Heart left ventricle (tissue), 16 donors: Measurements from ENCODE around the gene ECHS1. TPM values are rescaled to one million over a fixed set of nuclear protein-coding genes. Genes with fewer than 3 reads are reported as not detected.

Experiments
- ATAC-seq, 4 donors: fragments of 200-7000 bp; cut with Tn5 transposase; one replicate each; pipeline ENCODE4 v1.9.1; 2020 to 2022; ENCODE audit warnings: moderate library complexity in 4 of 4, mild to moderate bottlenecking in 3 of 4, moderate number of reproducible peaks in 1 of 4
- DNase-seq, 5 donors: peaks; one replicate each; pipeline ENCODE4 v3.0.0-alpha.2; 2020
- H3K27ac ChIP-seq, 12 donors: fragments of 200-600 bp; sonication (generic) in 4 of 12; one replicate each; pipeline versions ENCODE4 v1.5.0 to v1.8.0; 2016 to 2022; ENCODE audit warnings: mild to moderate bottlenecking in 2 of 12
- H3K27me3 ChIP-seq, 9 donors: fragments of 200-600 bp; sonication (generic) in 2 of 9; one replicate each; pipeline versions ENCODE4 v1.5.1 to v1.8.0; 2016 to 2022; ENCODE audit warnings: mild to moderate bottlenecking in 3 of 9
- H3K36me3 ChIP-seq, 9 donors: fragments of 200-600 bp; sonication (generic) in 2 of 9; one replicate each; pipeline versions ENCODE4 v1.5.0 to v1.8.0; 2018 to 2022; ENCODE audit warnings: mild to moderate bottlenecking in 2 of 9
- H3K4me1 ChIP-seq, 12 donors: fragments of 200-600 bp; sonication (generic) in 4 of 12; one replicate each; pipeline versions ENCODE4 v1.5.0 to v1.8.0; 2016 to 2022; ENCODE audit warnings: mild to moderate bottlenecking in 3 of 12
- H3K4me3 ChIP-seq, 12 donors: fragments of 200-600 bp; sonication (generic) in 4 of 12; one replicate each; pipeline versions ENCODE4 v1.5.0 to v1.8.0; 2017 to 2022; ENCODE audit warnings: mild to moderate bottlenecking in 9 of 12, moderate library complexity in 4 of 12
- H3K9me3 ChIP-seq, 12 donors: fragments of 200-600 bp; sonication (generic) in 4 of 12; one replicate each; pipeline versions ENCODE4 v1.5.0 to v1.8.0; 2016 to 2022; ENCODE audit warnings: mild to moderate bottlenecking in 1 of 12
- POLR2A ChIP-seq, 2 donors: fragments of 450-650 bp; IDR thresholded peaks; one replicate each; pipeline ENCODE4 v1.6.1; 2017; ENCODE audit warnings: antibody characterized with exemption in 2 of 2, mild to moderate bottlenecking in 2 of 2, moderate library complexity in 2 of 2
- WGBS, 4 donors: extraction: QIAGEN DNeasy Blood & Tissue Kit in 2 of 4; methylation state at CpG; one replicate each; pipeline versions ENCODE4 v1.1.5 to v1.1.7; 2013 to 2018; 5-methylcytosine and 5-hydroxymethylcytosine counted together
- intact Hi-C, 10 donors: fragments of 100-400 bp; cut with DNase I; formaldehyde crosslinking; loops; one replicate each; pipeline versions ENCODE4 v1.11.1 to v1.14.2; 2022
- polyA plus RNA-seq, 2 donors: library from polyadenylated mRNA; stranded (reverse); fragments of 200-250 nt; gene quantifications; one replicate each; pipeline ENCODE4 v1.2.3, GENCODE V29; 2013
- total RNA-seq, 9 donors: library from RNA; depleted of rRNA in 2 of 9; stranded (reverse); fragments of >200 nt in 2 of 9; fragmentation: NEBNext Ultra II Directional in 3 of 9; extraction: Animal tissue kit (Norgen Biotek cat#: 25700) in 3 of 9; gene quantifications; one replicate each; pipeline versions ENCODE4 v1.1.0 to v1.2.4, GENCODE V29; 2016 to 2023
- TF ChIP-seq, protein P1 (sequence below), 12 donors: fragments of 200-600 bp; sonication (generic) in 4 of 12; IDR thresholded peaks; one replicate each; pipeline versions ENCODE4 v1.5.0 to v1.8.0; 2018 to 2022; ENCODE audit warnings: antibody characterized with exemption in 12 of 12, mild to moderate bottlenecking in 5 of 12
- donor health status: ischemic (EF 13 %, LVEDD 7.1; RV severe dilation, severe dysfunction).
- donor health status: healthy with polysubstance abuse.
- donor health status: DM: no; HTN: yes; CAD: no.
- donor health status: DM: no; HTN: no; CAD: no.
- donor health status: ischemic (EF 25% LVEDD 6.9; RV normal size, moderate dysfunction).
- donor health status: ischemic (EF 25% LVEDD 5.7; RV mildly dilated, moderate dysfunction).
- donor health status: healthy.
- donor health status: DM: yes; HTN: yes; CAD: no.
- donor health status: ischemic (EF 35%, LVEDD 5.7; RV mildly dilated, moderate dysfunction).
- donor health status: nonischemic (EF 11% LVEDD 7.7; RV severe dilation, severe dysfunction).
- donor health status: DM: yes; HTN: yes; CAD: no.
- donor health status: PGD.
- donor health status: ischemic (EF 29% LVEDD 5.4; RV normal size, mild dysfunction).
- donor health status: nonischemic (EF 23%, LVEDD 6.1; RV moderate dilation, normal function).

ECHS1 gene
- total and polyA plus RNA-seq, 11 donors: 132 to 303 (median 201) TPM

DNA sequence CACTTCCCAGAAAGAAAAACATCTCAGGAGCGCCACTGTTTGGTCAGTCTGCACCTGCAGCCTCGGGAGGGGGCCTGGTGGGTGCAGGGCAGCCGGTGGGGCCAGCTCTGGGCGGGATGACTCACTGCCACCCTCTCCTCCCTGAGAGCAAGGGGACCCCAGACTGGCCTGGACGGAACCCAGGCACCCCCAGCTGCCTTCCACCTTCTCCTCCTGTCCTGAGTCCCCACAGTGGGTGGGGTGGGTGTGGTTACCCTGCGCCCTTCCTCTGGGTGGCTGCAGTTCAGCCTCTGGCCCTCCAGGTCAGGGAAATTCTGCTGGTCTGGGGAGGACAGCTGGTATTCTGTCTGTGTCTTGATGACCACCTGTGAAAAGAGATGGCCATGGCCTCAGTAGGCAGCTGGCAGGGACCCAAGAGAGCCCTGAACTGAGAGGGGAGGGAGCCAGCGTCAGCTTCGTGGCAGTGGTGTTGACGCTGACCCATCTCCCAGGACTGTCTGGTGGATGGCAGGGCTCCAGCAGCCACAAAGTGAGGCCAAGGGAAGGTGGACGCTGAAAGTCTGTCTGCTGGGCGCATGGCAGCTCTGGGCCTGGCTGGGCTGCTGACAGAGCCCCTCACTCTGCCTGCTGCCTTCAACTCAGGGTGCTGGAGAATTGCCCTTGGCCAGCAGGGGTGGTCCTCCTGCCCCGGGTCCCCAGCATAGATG lies 45.4 kb downstream of the ECHS1 start:
- ATAC-seq (no peak), DNase-seq (peak in 1 of 5 donors; percentile 20)
- Histone ChIP-seq H3K4me1 (peaks cover 0 to 29% (median 14%) of the 10 kb centered on the region in 12 donors), H3K27me3 (peaks cover 44 to 77% (median 64%) of the 10 kb centered on the region in 9 donors), H3K9me3 (no peaks in the 10 kb centered on the region), H3K4me3 (no peak overlapping the region), H3K27ac (no peak overlapping the region), H3K36me3 (no peaks in the 10 kb centered on the region)
- intact Hi-C loops: loop anchor here in 8 of 10 donors (2.0 to 10.0 kb wide), 5 partner anchors 189 to 279 kb away; partner anchors contain the start of gene CYP2E1 (in 1 of the 8)
- 38 to 49% (median 47%) methylated on average over 10 to 12 of the region's 12 CpGs for WGBS, 4 donors
- no peak for TF ChIP-seq POLR2A (IDR thresholded peaks at IDR 0.05)
- TF ChIP-seq, protein P1, sequence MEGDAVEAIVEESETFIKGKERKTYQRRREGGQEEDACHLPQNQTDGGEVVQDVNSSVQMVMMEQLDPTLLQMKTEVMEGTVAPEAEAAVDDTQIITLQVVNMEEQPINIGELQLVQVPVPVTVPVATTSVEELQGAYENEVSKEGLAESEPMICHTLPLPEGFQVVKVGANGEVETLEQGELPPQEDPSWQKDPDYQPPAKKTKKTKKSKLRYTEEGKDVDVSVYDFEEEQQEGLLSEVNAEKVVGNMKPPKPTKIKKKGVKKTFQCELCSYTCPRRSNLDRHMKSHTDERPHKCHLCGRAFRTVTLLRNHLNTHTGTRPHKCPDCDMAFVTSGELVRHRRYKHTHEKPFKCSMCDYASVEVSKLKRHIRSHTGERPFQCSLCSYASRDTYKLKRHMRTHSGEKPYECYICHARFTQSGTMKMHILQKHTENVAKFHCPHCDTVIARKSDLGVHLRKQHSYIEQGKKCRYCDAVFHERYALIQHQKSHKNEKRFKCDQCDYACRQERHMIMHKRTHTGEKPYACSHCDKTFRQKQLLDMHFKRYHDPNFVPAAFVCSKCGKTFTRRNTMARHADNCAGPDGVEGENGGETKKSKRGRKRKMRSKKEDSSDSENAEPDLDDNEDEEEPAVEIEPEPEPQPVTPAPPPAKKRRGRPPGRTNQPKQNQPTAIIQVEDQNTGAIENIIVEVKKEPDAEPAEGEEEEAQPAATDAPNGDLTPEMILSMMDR (IDR thresholded peaks at IDR 0.05): no peak

DNA sequence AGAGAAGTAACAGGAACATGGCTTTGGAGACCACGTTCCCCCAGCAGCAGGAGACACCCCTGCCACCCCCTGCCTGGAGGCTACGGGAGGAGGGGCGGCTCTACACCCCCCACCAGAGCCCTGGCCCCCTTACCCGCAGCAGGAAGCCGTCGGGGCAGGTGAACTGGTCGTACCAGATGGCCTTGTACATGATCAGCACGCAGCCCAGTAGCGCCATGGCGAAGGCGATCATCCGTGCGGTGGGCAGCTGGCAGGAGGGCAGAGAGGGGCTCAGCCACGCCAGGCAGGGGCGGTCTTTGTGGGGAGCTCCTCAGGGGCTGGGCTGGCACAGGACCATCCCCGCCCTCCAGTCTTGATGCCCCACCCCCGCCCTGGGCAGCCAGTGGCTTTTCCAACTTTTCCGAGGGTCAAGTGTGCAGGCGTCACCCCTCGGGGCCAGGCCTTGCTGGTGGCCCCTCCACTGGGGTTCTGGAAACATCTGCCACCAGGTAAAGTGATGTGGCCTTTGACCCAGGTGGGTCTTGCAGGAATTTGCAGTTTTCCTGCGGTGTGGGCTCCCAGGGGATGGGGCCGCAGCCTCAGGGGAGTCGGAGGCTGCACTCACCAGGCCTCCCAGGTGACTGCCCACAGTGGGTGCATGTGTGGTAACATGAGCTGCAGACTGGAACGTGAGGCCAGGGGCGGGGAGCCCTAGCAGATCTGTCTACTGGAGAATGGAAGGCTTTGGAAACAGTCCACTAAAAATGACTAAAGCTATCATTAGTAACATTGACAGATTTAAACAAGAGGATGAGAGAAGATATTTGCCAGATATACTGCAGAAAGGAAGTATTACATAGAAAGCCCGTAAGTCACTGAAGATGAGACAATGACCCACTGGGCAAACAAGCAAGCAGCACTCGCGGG lies 46.2 kb downstream of the ECHS1 start:
- ATAC-seq (no peak), DNase-seq (peak in 1 of 5 donors; percentile 12)
- no peak overlapping the region for H3K27ac ChIP-seq
- no peak overlapping the region for H3K4me3 ChIP-seq
- intact Hi-C loops: loop anchor here in 8 of 10 donors (5.0 to 10.0 kb wide), 4 partner anchors 190 to 280 kb away; partner anchors contain the start of gene CYP2E1 (in 1 of the 8)
- H3K27me3 ChIP-seq: peaks cover 44 to 69% (median 56%) of the 10 kb centered on the region in 9 donors
- TF ChIP-seq POLR2A (IDR thresholded peaks at IDR 0.05): no peak
- TF ChIP-seq, protein P1 (IDR thresholded peaks at IDR 0.05): no peak
- WGBS, 4 donors: 30 to 46% (median 40%) methylated on average over 21 to 28 of the region's 28 CpGs
- H3K4me1 ChIP-seq: peaks cover 0 to 29% (median 14%) of the 10 kb centered on the region in 12 donors
- no peaks in the 10 kb centered on the region for H3K9me3 ChIP-seq
- no peaks in the 10 kb centered on the region for H3K36me3 ChIP-seq

- Histone ChIP-seq H3K36me3 (no peaks in the 10 kb centered on the region), H3K27me3 (peaks cover 42 to 61% (median 50%) of the 10 kb centered on the region in 9 donors), H3K27ac (no peak overlapping the region), H3K9me3 (peaks cover 0 to 3% (median 0%) of the 10 kb centered on the region in 12 donors), H3K4me1 (peaks cover 0 to 29% (median 14%) of the 10 kb centered on the region in 12 donors), H3K4me3 (peak overlapping the region in 10 of 12 donors; percentile 30 to 52 (median 42))
- intact Hi-C loops: loop anchor here in 8 of 10 donors (5.0 to 10.0 kb wide), 4 partner anchors 191 to 281 kb away; partner anchors contain the start of gene CYP2E1 (in 1 of the 8)
- DNase-seq: peak in 1 of 5 donors; percentile 4
- no peak for TF ChIP-seq POLR2A (IDR thresholded peaks at IDR 0.05)
- TF ChIP-seq, protein P1 (IDR thresholded peaks at IDR 0.05): no peak
- ATAC-seq: no peak
- WGBS, 4 donors: 23 to 38% (median 31%) methylated on average over 9 of the region's 9 CpGs
These were observed 47.0 kb downstream of the ECHS1 start for GRCh38 chr10:133326223-133326551.
